ENCODE results near the gene MITF. TPM values are rescaled to one million over a fixed set of nuclear protein-coding genes. Genes with fewer than 3 reads are reported as not detected.

MITF gene
- total and polyA plus RNA-seq, 2 donors (not counting 1 experiment from before 2014, with no cell fraction given) = 0.10 TPM; not detected in 1

GRCh38 chr3:70000563-70001081 is 261.4 kb downstream of the MITF start:
- no peak overlapping the region for H3K27ac Mint-ChIP-seq
- Histone ChIP-seq H3K4me1 (ENCODE audit: control insufficient read depth in 2 of 2, insufficient read depth in 2 of 2, low read length in 2 of 2) (no peaks in the 10 kb centered on the region), H3K27ac (ENCODE audit: low read length in 2 of 2) (no peak overlapping the region), H3K4me2 (replicated peaks; ENCODE audit: low read depth, low read length, poor library complexity, severe bottlenecking) (no peak overlapping the region), H3K79me2 (ENCODE audit: control insufficient read depth, insufficient read depth, low read length) (no peaks in the 10 kb centered on the region), H3K36me3 (replicated peaks in 1 of 2; ENCODE audit: control extremely low read depth in 1 of 2, control insufficient read depth in 1 of 2, extremely low read depth in 1 of 2, insufficient read depth in 2 of 2, low read length in 1 of 2) (no peaks in the 10 kb centered on the region), H3K9ac (ENCODE audit: low read length) (no peak overlapping the region), H3K9me3 (ENCODE audit: control extremely low read depth in 1 of 3, control insufficient read depth in 2 of 3, insufficient read depth in 1 of 3, low read length in 2 of 3) (peaks cover 0 to 8% (median 0%) of the 10 kb centered on the region in 3 donors), H2AFZ (ENCODE audit: insufficient read depth, low read depth, low read length, poor library complexity, severe bottlenecking) (no peak overlapping the region), H3K4me3 (ENCODE audit: control extremely low read depth in 1 of 5, extremely low read depth in 1 of 5, insufficient read depth in 1 of 5, low read depth in 2 of 5, low read length in 4 of 5) (no peak overlapping the region), H4K20me1 (ENCODE audit: control insufficient read depth, insufficient read depth, low read length, poor library complexity, severe bottlenecking) (no peaks in the 10 kb centered on the region), H3K27me3 (replicated peaks in 1 of 4; ENCODE audit: control extremely low read depth in 1 of 4, control insufficient read depth in 3 of 4, insufficient read depth in 4 of 4, low read length in 3 of 4) (no peaks in the 10 kb centered on the region)
- H3K4me3 Mint-ChIP-seq = no peak overlapping the region
- ATAC-seq (ENCODE audit: low read depth) (no peak), DNase-seq (no peak)
- no peaks in the 10 kb centered on the region for H3K4me1 Mint-ChIP-seq
- TF ChIP-seq CTCF (IDR thresholded peaks at IDR 0.05) (no peak), EZH2 (IDR thresholded peaks at IDR 0.05; ENCODE audit: borderline replicate concordance, insufficient read depth, low read depth, low read length, poor library complexity, severe bottlenecking) (no peak)
- CTCF ChIA-PET = no interaction called here
- WGBS (ENCODE audit: insufficient coverage) = 96% methylated on average over 4 of the region's 4 CpGs
- POLR2A ChIA-PET = no interaction called here
- no peaks in the 10 kb centered on the region for H3K9me3 Mint-ChIP-seq (ENCODE audit: insufficient read depth)
- intact Hi-C loops (cut with micrococcal nuclease) = no loop called here
- peaks cover 14% of the 10 kb centered on the region for H3K27me3 Mint-ChIP-seq

GRCh38 chr3:70003119-70003518 is 263.9 kb downstream of the MITF start:
- ATAC-seq (ENCODE audit: low read depth) (no peak), DNase-seq (no peak)
- Mint-ChIP-seq H3K4me1 (no peaks in the 10 kb centered on the region), H3K27ac (no peak overlapping the region), H3K4me3 (no peak overlapping the region), H3K27me3 (peaks cover 12% of the 10 kb centered on the region), H3K9me3 (ENCODE audit: insufficient read depth) (no peaks in the 10 kb centered on the region)
- Histone ChIP-seq H3K79me2 (ENCODE audit: control insufficient read depth, insufficient read depth, low read length) (no peaks in the 10 kb centered on the region), H3K9ac (ENCODE audit: low read length) (no peak overlapping the region), H3K4me3 (ENCODE audit: control extremely low read depth in 1 of 5, extremely low read depth in 1 of 5, insufficient read depth in 1 of 5, low read depth in 2 of 5, low read length in 4 of 5) (no peak overlapping the region), H2AFZ (ENCODE audit: insufficient read depth, low read depth, low read length, poor library complexity, severe bottlenecking) (no peak overlapping the region), H3K4me1 (ENCODE audit: control insufficient read depth in 2 of 2, insufficient read depth in 2 of 2, low read length in 2 of 2) (no peaks in the 10 kb centered on the region), H3K27me3 (replicated peaks in 1 of 4; ENCODE audit: control extremely low read depth in 1 of 4, control insufficient read depth in 3 of 4, insufficient read depth in 4 of 4, low read length in 3 of 4) (no peaks in the 10 kb centered on the region), H3K27ac (ENCODE audit: low read length in 2 of 2) (no peak overlapping the region), H3K9me3 (ENCODE audit: control extremely low read depth in 1 of 3, control insufficient read depth in 2 of 3, insufficient read depth in 1 of 3, low read length in 2 of 3) (peaks cover 0 to 8% (median 0%) of the 10 kb centered on the region in 3 donors), H4K20me1 (ENCODE audit: control insufficient read depth, insufficient read depth, low read length, poor library complexity, severe bottlenecking) (no peaks in the 10 kb centered on the region), H3K4me2 (replicated peaks; ENCODE audit: low read depth, low read length, poor library complexity, severe bottlenecking) (no peak overlapping the region), H3K36me3 (replicated peaks in 1 of 2; ENCODE audit: control extremely low read depth in 1 of 2, control insufficient read depth in 1 of 2, extremely low read depth in 1 of 2, insufficient read depth in 2 of 2, low read length in 1 of 2) (no peaks in the 10 kb centered on the region)
- intact Hi-C loops (cut with micrococcal nuclease) = no loop called here
- POLR2A ChIA-PET = no interaction called here
- no peak for TF ChIP-seq CTCF (IDR thresholded peaks at IDR 0.05)
- TF ChIP-seq EZH2 (IDR thresholded peaks at IDR 0.05; ENCODE audit: borderline replicate concordance, insufficient read depth, low read depth, low read length, poor library complexity, severe bottlenecking) = no peak
- CTCF ChIA-PET = no interaction called here
